TTC549 (cell line): Measurements from ENCODE around the gene KCNK18.
"Not testable (repeated sequence)": the region's sequence is repeated elsewhere in the genome, so short reads cannot be mapped to it uniquely, and the experiment has no call there.

Experiments
- FAIRE-seq: peaks from 2 replicates; lab custom pipeline; 2012; peaks lifted over from hg19 to GRCh38; lab: Jason Lieb, UNC

KCNK18 gene

GRCh38 chr10:117174439-117175214 lies 22.7 kb upstream of the KCNK18 start:
- FAIRE-seq = no peak

GRCh38 chr10:117175215-117175900 lies 21.9 kb upstream of the KCNK18 start:
- FAIRE-seq = no peak

GRCh38 chr10:117175901-117176534 lies 21.3 kb upstream of the KCNK18 start:
- FAIRE-seq = peak; percentile 53

- no peak for FAIRE-seq
Measured at GRCh38 chr10:117178190-117178589, 19.1 kb upstream of the KCNK18 start.

- FAIRE-seq = no peak
Measured at GRCh38 chr10:117184296-117184695, 13.0 kb upstream of the KCNK18 start.

- FAIRE-seq = no peak
Measured at GRCh38 chr10:117184821-117185220, 12.5 kb upstream of the KCNK18 start.

- not testable (repeated sequence) for FAIRE-seq
Measured at GRCh38 chr10:117185817-117186216, 11.5 kb upstream of the KCNK18 start.

- no peak for FAIRE-seq
Measured at GRCh38 chr10:117186832-117187615, 10.3 kb upstream of the KCNK18 start.

GRCh38 chr10:117188371-117188770 lies 8.9 kb upstream of the KCNK18 start:
- no peak for FAIRE-seq

- FAIRE-seq = no peak
Measured at GRCh38 chr10:117189557-117189956, 7.7 kb upstream of the KCNK18 start.

- no peak for FAIRE-seq
Measured at GRCh38 chr10:117198088-117198487, 799 bp downstream of the KCNK18 start.

- FAIRE-seq = no peak
Measured at GRCh38 chr10:117201826-117202225, 4.5 kb downstream of the KCNK18 start.

- no peak for FAIRE-seq
Measured at GRCh38 chr10:117204316-117204715, 7.0 kb downstream of the KCNK18 start.

GRCh38 chr10:117212176-117212575 lies 14.9 kb downstream of the KCNK18 start:
- no peak for FAIRE-seq

GRCh38 chr10:117214401-117214800 lies 17.1 kb downstream of the KCNK18 start:
- no peak for FAIRE-seq

GRCh38 chr10:117215079-117215478 lies 17.8 kb downstream of the KCNK18 start:
- no peak for FAIRE-seq

- no peak for FAIRE-seq
Measured at GRCh38 chr10:117216028-117216427, 18.7 kb downstream of the KCNK18 start.

- no peak for FAIRE-seq
Measured at GRCh38 chr10:117216611-117217195, 19.4 kb downstream of the KCNK18 start.

- FAIRE-seq = no peak
Measured at GRCh38 chr10:117217196-117217761, 20.0 kb downstream of the KCNK18 start.

- no peak for FAIRE-seq
Measured at GRCh38 chr10:117218654-117219053, 21.4 kb downstream of the KCNK18 start.

- no peak for FAIRE-seq
Measured at GRCh38 chr10:117221156-117221711, 23.9 kb downstream of the KCNK18 start.
